SJSA1 (cell line): Measurements from ENCODE around the gene NCOA4. TPM values are rescaled to one million over a fixed set of nuclear protein-coding genes. Genes with fewer than 3 reads are reported as not detected.
A peak's percentile ranks its signal among the peaks of the same experiment; 100 is the strongest.

Experiments
- DNase-seq, 2 experiments: peaks; one replicate each; pipeline ENCODE4 v3.0.0-alpha.2; 2015 to 2020; ENCODE audit warnings: low spot score in 2 of 2, low read depth in 1 of 2
- H3K27ac ChIP-seq: fragments of 250-450 bp; sonication (Bioruptor Pico); 2 replicates; pipeline ENCODE4 v1.5.1; 2020; ENCODE audit warnings: mild to moderate bottlenecking, moderate library complexity
- H3K27me3 ChIP-seq: fragments of 250-450 bp; sonication (Bioruptor Pico); replicated peaks from 2 replicates; pipeline ENCODE4 v1.5.1; 2020; ENCODE audit warnings: mild to moderate bottlenecking, moderate library complexity
- H3K36me3 ChIP-seq: fragments of 250-450 bp; sonication (Bioruptor Pico); 2 replicates; pipeline ENCODE4 v1.5.1; 2020; ENCODE audit warnings: mild to moderate bottlenecking
- H3K4me1 ChIP-seq: fragments of 250-450 bp; sonication (Bioruptor Pico); replicated peaks from 2 replicates; pipeline ENCODE4 v1.6.1; 2021; ENCODE audit warnings: mild to moderate bottlenecking
- H3K4me3 ChIP-seq: fragments of 250-450 bp; sonication (Bioruptor Pico); 2 replicates; pipeline ENCODE4 v1.5.1; 2020; ENCODE audit warnings: mild to moderate bottlenecking
- H3K9me3 ChIP-seq: fragments of 250-450 bp; sonication (Bioruptor Pico); replicated peaks from 2 replicates; pipeline ENCODE4 v1.5.1; 2020; ENCODE audit warnings: mild to moderate bottlenecking
- total RNA-seq: library from RNA; depleted of rRNA; stranded (reverse); fragments of >200 nt; shearing (Covaris generic); gene quantifications from 2 replicates; pipeline ENCODE4 v1.2.3, GENCODE V29; 2014

NCOA4 gene
- total RNA-seq, 1 experiment from 2014 or later = 245 TPM

GRCh38 chr10:46040004-46040403 lies 9.6 kb upstream of the NCOA4 start:
- no peak overlapping the region for H3K4me3 ChIP-seq
- H3K9me3 ChIP-seq = no peaks in the 10 kb centered on the region
- no peaks in the 10 kb centered on the region for H3K4me1 ChIP-seq
- DNase-seq = no peak
- no peak overlapping the region for H3K27ac ChIP-seq
- H3K36me3 ChIP-seq = no peaks in the 10 kb centered on the region
- H3K27me3 ChIP-seq = 0 out of 2 replicates have a peak, but pooled peaks cover 4% of the 10 kb centered on the region

DNA sequence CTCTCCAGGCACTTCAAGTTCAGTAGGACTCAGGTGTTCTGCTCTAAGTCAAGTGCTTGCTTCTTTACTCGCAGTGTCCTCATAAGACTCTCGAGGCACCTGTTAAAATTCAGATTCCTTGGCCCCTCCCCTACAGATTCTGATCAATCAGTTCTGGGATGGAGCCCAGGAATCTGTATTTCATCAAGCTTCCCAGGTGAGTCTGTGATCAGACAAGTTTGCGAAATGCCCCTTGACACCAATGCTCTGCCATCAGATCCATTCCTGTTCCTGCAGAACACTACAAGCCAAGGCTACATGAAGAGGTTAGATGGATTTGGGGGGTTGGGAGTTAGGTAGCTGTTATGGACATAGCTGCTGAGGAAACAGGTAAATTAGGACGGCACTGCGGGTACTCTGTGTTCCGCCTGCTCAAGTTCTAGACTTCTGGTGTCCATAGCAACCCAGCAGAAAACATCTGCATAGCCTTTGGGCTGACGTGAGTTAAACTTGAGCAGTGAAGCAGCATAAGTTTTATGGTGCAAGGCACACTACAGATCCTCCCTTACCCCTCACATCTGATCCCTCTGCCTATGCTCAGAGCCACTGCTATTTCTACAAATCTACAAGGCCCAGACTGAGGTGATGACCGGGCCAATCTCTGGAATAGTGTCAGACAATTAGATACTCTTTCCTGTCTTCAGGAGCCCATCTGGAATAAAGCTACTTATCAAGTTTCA lies 6.8 kb upstream of the NCOA4 start:
- Histone ChIP-seq H3K36me3 (no peaks in the 10 kb centered on the region), H3K4me3 (no peak overlapping the region), H3K27me3 (no peaks in the 10 kb centered on the region), H3K4me1 (peaks cover 8% of the 10 kb centered on the region), H3K27ac (no peak overlapping the region), H3K9me3 (no peaks in the 10 kb centered on the region)
- no peak for DNase-seq

GRCh38 chr10:46035923-46036849 lies 5.8 kb upstream of the NCOA4 start:
- no peaks in the 10 kb centered on the region for H3K36me3 ChIP-seq

DNA sequence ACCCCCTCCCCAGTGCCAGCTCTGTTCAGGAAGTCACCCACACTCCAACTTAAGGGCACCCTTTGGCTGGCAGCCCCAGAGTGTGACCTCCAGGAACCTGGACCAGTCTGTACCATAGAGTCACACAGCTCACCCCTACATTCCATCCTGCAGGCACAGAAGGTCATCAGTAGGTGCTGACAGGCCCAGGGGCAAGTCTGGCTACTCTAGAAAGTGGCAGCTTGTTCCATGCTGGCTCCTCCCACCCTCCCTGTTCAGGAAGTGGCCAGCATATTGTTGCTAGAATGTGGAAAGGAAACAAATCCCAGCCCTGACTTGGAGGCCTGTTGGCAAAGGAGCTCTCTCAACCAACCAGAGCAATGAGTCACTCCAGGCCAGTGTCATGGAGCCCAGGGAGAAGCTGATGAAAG lies 3.2 kb upstream of the NCOA4 start:
- H3K4me3 ChIP-seq = no peak overlapping the region
- H3K36me3 ChIP-seq = peaks cover 5% of the 10 kb centered on the region; the same call in 1 of the 2 replicates
- H3K4me1 ChIP-seq = peaks cover 23% of the 10 kb centered on the region
- 0 out of 2 replicates have a peak overlapping the region, but pooled peaks have one; percentile 14 for H3K27ac ChIP-seq
- no peaks in the 10 kb centered on the region for H3K9me3 ChIP-seq
- no peaks in the 10 kb centered on the region for H3K27me3 ChIP-seq
- peak; percentile 70 to 74 for DNase-seq

More at GRCh38 chr10:46035923-46036849, 5.8 kb upstream of the NCOA4 start:
- Histone ChIP-seq H3K27ac (no peak overlapping the region), H3K4me3 (no peak overlapping the region), H3K4me1 (peaks cover 8% of the 10 kb centered on the region), H3K9me3 (no peaks in the 10 kb centered on the region), H3K27me3 (no peaks in the 10 kb centered on the region)
- no peak for DNase-seq

DNA sequence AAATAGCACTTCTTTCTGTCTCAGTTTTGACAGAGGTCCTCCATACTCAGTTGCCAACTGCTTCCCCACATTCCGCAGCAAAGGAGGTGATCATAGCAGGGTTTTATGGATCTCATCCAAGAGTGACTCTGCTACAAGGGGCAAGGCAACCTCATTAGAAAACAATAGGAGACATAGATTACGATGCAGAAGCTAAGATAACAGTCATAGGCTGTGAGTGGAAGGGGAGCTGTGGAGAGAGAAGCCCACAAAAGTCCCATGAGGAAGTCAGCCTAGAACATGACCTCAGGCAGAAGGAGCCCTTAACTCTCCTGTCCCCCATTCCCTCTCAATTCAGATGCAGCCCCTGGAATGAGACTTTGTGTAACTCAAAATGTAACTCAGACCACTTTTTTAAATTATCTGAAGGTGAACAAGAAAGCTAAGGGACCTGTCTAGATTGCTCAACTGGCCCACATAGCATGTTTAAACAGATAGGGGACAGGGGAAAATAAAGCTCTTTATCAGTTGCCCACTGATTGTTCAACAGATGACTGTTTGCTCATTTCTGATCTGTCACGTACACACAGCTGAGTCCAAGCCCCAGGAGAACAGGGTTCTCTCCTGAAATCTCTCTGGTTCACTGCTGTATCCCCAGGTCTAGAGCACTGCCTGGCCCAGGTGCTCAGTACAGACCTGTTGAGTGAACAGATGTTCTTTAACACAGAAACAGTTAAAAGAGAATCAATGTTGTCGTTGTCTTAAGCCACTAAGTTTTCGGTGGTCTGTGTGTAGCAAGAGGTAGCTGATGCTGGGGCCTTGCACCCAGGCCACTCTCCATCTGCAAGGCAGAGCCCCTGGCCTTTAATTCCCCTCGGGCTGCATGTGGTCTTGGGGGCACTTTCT lies 1.5 kb upstream of the NCOA4 start:
- no peak overlapping the region for H3K27ac ChIP-seq
- H3K4me3 ChIP-seq = no peak overlapping the region
- no peaks in the 10 kb centered on the region for H3K27me3 ChIP-seq
- H3K36me3 ChIP-seq = peaks cover 14% of the 10 kb centered on the region
- peaks cover 28% of the 10 kb centered on the region for H3K4me1 ChIP-seq
- DNase-seq = no peak
- no peaks in the 10 kb centered on the region for H3K9me3 ChIP-seq

- DNase-seq = peak in 1 of 2 experiments; percentile 24
- H3K9me3 ChIP-seq = no peaks in the 10 kb centered on the region
- no peaks in the 10 kb centered on the region for H3K27me3 ChIP-seq
- H3K36me3 ChIP-seq = peaks cover 25% of the 10 kb centered on the region
- peak overlapping the region; percentile 74 for H3K27ac ChIP-seq
- H3K4me3 ChIP-seq = peak overlapping the region; percentile 79
- peaks cover 28% of the 10 kb centered on the region for H3K4me1 ChIP-seq
Measured at GRCh38 chr10:46029461-46030030, 877 bp downstream of the NCOA4 start.

DNA sequence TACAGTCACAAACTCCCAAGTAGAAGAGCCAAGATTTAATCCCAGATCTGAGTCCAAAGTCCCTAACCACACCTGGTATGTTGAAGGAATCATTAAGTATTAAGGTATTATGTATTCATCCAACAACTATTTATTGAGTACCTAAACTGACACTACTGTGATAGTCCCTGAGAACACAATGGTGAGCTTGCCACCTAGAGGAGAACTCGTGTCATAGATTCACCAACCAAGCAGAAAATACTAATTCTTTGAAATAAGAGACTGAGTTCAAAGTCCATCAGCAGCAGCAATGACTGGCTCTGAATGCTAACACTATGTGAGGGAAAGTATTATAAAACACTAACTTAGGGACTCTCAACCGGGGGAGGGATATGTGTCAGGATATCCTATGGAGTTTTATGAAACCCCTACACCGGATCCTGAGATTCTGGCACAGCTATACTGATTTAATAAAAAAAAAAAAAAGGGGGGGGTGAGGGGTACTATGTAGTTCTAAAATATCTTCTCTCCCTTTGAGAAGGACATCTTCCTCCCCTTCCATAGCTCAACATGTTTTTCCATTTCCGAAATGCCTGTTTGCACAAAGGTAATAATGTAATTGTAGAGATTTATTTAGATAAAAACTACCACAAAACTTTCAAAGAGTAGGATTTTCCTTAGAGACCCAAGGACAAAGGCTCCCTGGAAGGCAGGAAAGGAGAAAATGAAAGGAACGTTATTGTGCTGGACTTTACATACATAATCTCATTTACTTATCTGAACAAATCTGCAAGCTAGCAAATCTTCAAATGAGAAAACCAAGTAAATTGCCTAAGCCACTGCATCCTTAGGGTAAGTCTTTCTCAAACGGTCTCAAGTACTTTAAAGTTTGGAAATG lies 1.6 kb downstream of the NCOA4 start:
- Histone ChIP-seq H3K4me3 (peak overlapping the region; percentile 79), H3K36me3 (peaks cover 25% of the 10 kb centered on the region), H3K9me3 (no peaks in the 10 kb centered on the region), H3K27ac (peak overlapping the region; percentile 74), H3K4me1 (peaks cover 28% of the 10 kb centered on the region), H3K27me3 (no peaks in the 10 kb centered on the region)
- peak in 1 of 2 experiments; percentile 49 for DNase-seq

- Histone ChIP-seq H3K9me3 (no peaks in the 10 kb centered on the region), H3K4me1 (peaks cover 41% of the 10 kb centered on the region), H3K27me3 (no peaks in the 10 kb centered on the region), H3K36me3 (peaks cover 34% of the 10 kb centered on the region), H3K4me3 (no peak overlapping the region), H3K27ac (no peak overlapping the region)
- DNase-seq = no peak
Measured at GRCh38 chr10:46026106-46026505, 4.3 kb downstream of the NCOA4 start.

GRCh38 chr10:46025406-46025805 lies 5.0 kb downstream of the NCOA4 start:
- H3K27me3 ChIP-seq = no peaks in the 10 kb centered on the region
- H3K4me1 ChIP-seq = peaks cover 42% of the 10 kb centered on the region
- no peaks in the 10 kb centered on the region for H3K9me3 ChIP-seq
- H3K27ac ChIP-seq = no peak overlapping the region
- H3K36me3 ChIP-seq = peaks cover 34% of the 10 kb centered on the region
- no peak for DNase-seq
- no peak overlapping the region for H3K4me3 ChIP-seq

- no peak for DNase-seq
- H3K4me3 ChIP-seq = no peak overlapping the region
- H3K27me3 ChIP-seq = no peaks in the 10 kb centered on the region
- no peak overlapping the region for H3K27ac ChIP-seq
- peaks cover 29% of the 10 kb centered on the region for H3K36me3 ChIP-seq
- H3K4me1 ChIP-seq = peaks cover 42% of the 10 kb centered on the region
- no peaks in the 10 kb centered on the region for H3K9me3 ChIP-seq
Measured at GRCh38 chr10:46024948-46025347, 5.5 kb downstream of the NCOA4 start.

DNA sequence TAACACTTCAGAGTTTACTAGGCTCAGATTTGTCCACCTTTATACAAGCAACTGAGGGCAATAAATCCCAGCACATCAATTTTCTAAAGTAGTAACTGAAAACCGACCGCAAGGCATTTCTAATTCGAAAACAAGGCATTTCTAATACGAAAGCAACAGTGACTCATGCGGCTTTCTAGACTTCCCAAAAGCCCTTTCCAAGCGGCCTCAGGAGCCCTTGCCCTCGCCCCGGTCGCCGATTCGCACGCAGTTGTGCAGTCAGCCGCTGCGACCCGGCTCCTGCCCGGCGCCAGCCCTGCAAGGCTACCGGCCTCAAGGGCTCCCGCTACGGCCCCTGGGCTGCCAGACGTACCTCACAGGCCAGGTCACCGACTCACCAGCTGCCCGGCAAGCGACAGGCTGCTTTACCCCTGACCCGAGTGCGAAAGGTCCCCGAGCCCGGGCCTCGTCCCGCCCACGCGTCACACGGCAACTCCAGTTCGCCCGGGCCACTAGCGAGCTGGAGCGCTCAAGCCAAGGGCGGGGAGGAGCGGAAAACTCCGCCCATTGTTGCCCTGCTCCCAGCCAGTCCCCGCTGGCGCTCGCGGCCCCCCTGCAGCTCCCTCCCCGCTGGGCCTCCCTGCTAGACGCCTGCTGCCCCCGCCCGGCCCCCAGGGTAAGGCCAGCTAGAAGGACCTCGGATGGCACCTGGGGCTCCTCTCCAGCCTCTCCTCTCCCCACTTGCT lies 7.3 kb downstream of the NCOA4 start:
- H3K27ac ChIP-seq = peak overlapping the region; percentile 93
- DNase-seq = peak; percentile 95 to 97

GRCh38 chr10:46020344-46020657 lies 10.1 kb downstream of the NCOA4 start:
- Histone ChIP-seq H3K4me3 (no peak overlapping the region), H3K36me3 (peaks cover 28% of the 10 kb centered on the region), H3K27me3 (no peaks in the 10 kb centered on the region), H3K4me1 (peaks cover 25% of the 10 kb centered on the region), H3K9me3 (no peaks in the 10 kb centered on the region), H3K27ac (no peak overlapping the region)
- DNase-seq = no peak

More for the DNA sequence above, 7.3 kb downstream of the NCOA4 start:
- Histone ChIP-seq H3K4me1 (peaks cover 26% of the 10 kb centered on the region), H3K9me3 (no peaks in the 10 kb centered on the region), H3K36me3 (peaks cover 27% of the 10 kb centered on the region), H3K27me3 (no peaks in the 10 kb centered on the region), H3K4me3 (peak overlapping the region; percentile 58)
